Uterus (tissue), 4 donors: ENCODE results near the gene FOXP4. TPM values are rescaled to one million over a fixed set of nuclear protein-coding genes. Genes with fewer than 3 reads are reported as not detected.

Experiments
- DNase-seq, 2 donors: peaks; one replicate each; pipeline ENCODE4 v3.0.0-alpha.2; 2019 to 2020
- H3K27ac ChIP-seq, 2 donors: fragments of 200-600 bp; sonication (generic); 1 replicate in 1 of 2; 2 replicates in 1 of 2; pipeline ENCODE4 v1.5.1; 2016 to 2018
- H3K27me3 ChIP-seq, 2 donors: fragments of 200-600 bp; sonication (generic); one replicate each; pipeline ENCODE4 v1.5.1; 2018 to 2019; ENCODE audit warnings: control low read depth in 1 of 2
- H3K36me3 ChIP-seq, 2 donors: fragments of 200-600 bp; sonication (generic); one replicate each; pipeline ENCODE4 v1.5.1; 2019; ENCODE audit warnings: control low read depth in 1 of 2
- H3K4me1 ChIP-seq, 2 donors: fragments of 200-600 bp; sonication (generic); one replicate each; pipeline ENCODE4 v1.5.1; 2018 to 2019; ENCODE audit warnings: control low read depth in 1 of 2
- H3K4me3 ChIP-seq, 2 donors: fragments of 200-600 bp; sonication (generic); 1 replicate in 1 of 2; 2 replicates in 1 of 2; pipeline ENCODE4 v1.5.1; 2018 to 2019; ENCODE audit warnings: mild to moderate bottlenecking in 1 of 2
- H3K9me3 ChIP-seq, 2 donors: fragments of 200-600 bp; sonication (generic); one replicate each; pipeline ENCODE4 v1.5.1; 2019; ENCODE audit warnings: control low read depth in 1 of 2
- CTCF ChIP-seq, 4 experiments: fragments of 200-600 bp in 2 of 4; fragments of 450-650 bp in 2 of 4; sonication (generic) in 2 of 4; IDR thresholded peaks; one replicate each; pipeline ENCODE4 v1.5.1; 2016 to 2019; ENCODE audit warnings: antibody characterized with exemption in 4 of 4, mild to moderate bottlenecking in 2 of 4, moderate library complexity in 1 of 4
- POLR2A ChIP-seq, 2 donors: fragments of 450-650 bp; IDR thresholded peaks; one replicate each; pipeline ENCODE4 v1.6.1; 2016; ENCODE audit warnings: antibody characterized with exemption in 2 of 2, mild to moderate bottlenecking in 1 of 2, moderate library complexity in 1 of 2
- intact Hi-C: fragments of 100-400 bp; cut with DNase I; formaldehyde crosslinking; loops from one replicate; pipeline ENCODE4 v1.15.1; 2023; ENCODE audit warnings: low total_unique reads
- total RNA-seq, 4 donors: library from RNA; depleted of rRNA in 3 of 4; stranded (reverse); fragments of >200 nt in 3 of 4; gene quantifications; one replicate each; pipeline versions ENCODE4 v1.1.0 to v1.2.4, GENCODE V29; 2014 to 2023
- donor health status: DM: yes; HTN: yes; CAD: no.

FOXP4 gene
- total RNA-seq, 4 donors from 2014 or later, result 3.8 to 50.1 (median 9.4) TPM

GRCh38 chr6:41644297-41644879 lies 98.2 kb downstream of the FOXP4 start:
- TF ChIP-seq CTCF (IDR thresholded peaks at IDR 0.05) (no peak), POLR2A (IDR thresholded peaks at IDR 0.05) (no peak)

GRCh38 chr6:41645007-41645618 lies 98.9 kb downstream of the FOXP4 start:
- Histone ChIP-seq H3K27ac (no peak overlapping the region), H3K27me3 (no peaks in the 10 kb centered on the region), H3K9me3 (no peaks in the 10 kb centered on the region), H3K36me3 (no peaks in the 10 kb centered on the region), H3K4me1 (no peaks in the 10 kb centered on the region), H3K4me3 (no peak overlapping the region)
- DNase-seq, result no peak
- TF ChIP-seq POLR2A (IDR thresholded peaks at IDR 0.05) (no peak), CTCF (IDR thresholded peaks at IDR 0.05) (no peak)
- intact Hi-C loops, result no loop called here

More at GRCh38 chr6:41644297-41644879, 98.2 kb downstream of the FOXP4 start:
- intact Hi-C loops, result no loop called here
- DNase-seq, result no peak
- no peaks in the 10 kb centered on the region for H3K4me1 ChIP-seq
- H3K27ac ChIP-seq, result no peak overlapping the region
- H3K9me3 ChIP-seq, result no peaks in the 10 kb centered on the region
- H3K4me3 ChIP-seq, result no peak overlapping the region
- no peaks in the 10 kb centered on the region for H3K27me3 ChIP-seq
- no peaks in the 10 kb centered on the region for H3K36me3 ChIP-seq

- TF ChIP-seq POLR2A (IDR thresholded peaks at IDR 0.05) (no peak), CTCF (IDR thresholded peaks at IDR 0.05) (no peak)
- no peaks in the 10 kb centered on the region for H3K27me3 ChIP-seq
- intact Hi-C loops, result no loop called here
- H3K4me3 ChIP-seq, result no peak overlapping the region
- no peak overlapping the region for H3K27ac ChIP-seq
- no peaks in the 10 kb centered on the region for H3K36me3 ChIP-seq
- no peaks in the 10 kb centered on the region for H3K4me1 ChIP-seq
- no peaks in the 10 kb centered on the region for H3K9me3 ChIP-seq
- DNase-seq, result no peak
Measured at GRCh38 chr6:41646026-41646795, 100.0 kb downstream of the FOXP4 start.

- no peak for DNase-seq
- TF ChIP-seq CTCF (IDR thresholded peaks at IDR 0.05) (no peak), POLR2A (IDR thresholded peaks at IDR 0.05) (no peak)
- Histone ChIP-seq H3K4me1 (no peaks in the 10 kb centered on the region), H3K27ac (no peak overlapping the region), H3K9me3 (no peaks in the 10 kb centered on the region), H3K4me3 (no peak overlapping the region), H3K36me3 (no peaks in the 10 kb centered on the region), H3K27me3 (no peaks in the 10 kb centered on the region)
- intact Hi-C loops, result no loop called here
Measured at GRCh38 chr6:41647061-41647511, 100.9 kb downstream of the FOXP4 start.

GRCh38 chr6:41648070-41648585 lies 101.9 kb downstream of the FOXP4 start:
- no peaks in the 10 kb centered on the region for H3K9me3 ChIP-seq
- intact Hi-C loops, result no loop called here
- no peak overlapping the region for H3K27ac ChIP-seq
- H3K4me3 ChIP-seq, result no peak overlapping the region
- no peaks in the 10 kb centered on the region for H3K4me1 ChIP-seq
- no peaks in the 10 kb centered on the region for H3K27me3 ChIP-seq
- DNase-seq, result no peak
- no peaks in the 10 kb centered on the region for H3K36me3 ChIP-seq
- TF ChIP-seq POLR2A (IDR thresholded peaks at IDR 0.05) (no peak), CTCF (IDR thresholded peaks at IDR 0.05) (no peak)
